ENCODE data around the gene METTL21C.
A peak's percentile ranks its signal among the peaks of the same experiment; 100 is the strongest.

Gene METTL21C

GRCh38 chr13:102708211-102708610, 13.4 kb upstream of the METTL21C start:
- Histone ChIP-seq H3K18ac (ENCODE audit: low read depth in 1 of 2, low read length in 2 of 2) (peak overlapping the region in 1 of 2 experiments; percentile 33), H2BK15ac (ENCODE audit: low read depth, poor library complexity, severe bottlenecking) (no peak overlapping the region), H3K4me1 (ENCODE audit: control insufficient read depth, insufficient read depth, low read depth, low read length) (peaks cover 9% of the 10 kb centered on the region), H4K91ac (ENCODE audit: low read length) (no peak overlapping the region), H2AK5ac (ENCODE audit: low read length, severe bottlenecking) (no peak overlapping the region), H3K79me1 (replicated peaks; ENCODE audit: low read length, poor library complexity, severe bottlenecking) (no peaks in the 10 kb centered on the region), H3K27me3 (ENCODE audit: control insufficient read depth in 1 of 2, insufficient read depth in 1 of 2, low read length in 2 of 2) (no peaks in the 10 kb centered on the region), H4K8ac (ENCODE audit: low read length) (no peak overlapping the region), H3K4me2 (ENCODE audit: low read length, poor library complexity, severe bottlenecking) (no peak overlapping the region), H3K4ac (ENCODE audit: low read depth in 1 of 2, low read length in 2 of 2) (no peak overlapping the region), H3K9me3 (ENCODE audit: control insufficient read depth, low read length) (no peaks in the 10 kb centered on the region), H2AFZ (ENCODE audit: low read depth, low read length) (no peak overlapping the region), H3K14ac (ENCODE audit: low read length in 2 of 2) (no peak overlapping the region), H3K27ac (ENCODE audit: low read length, poor library complexity, severe bottlenecking) (peak overlapping the region; percentile 33), H3K36me3 (ENCODE audit: control insufficient read depth in 1 of 2, insufficient read depth in 2 of 2, low read depth in 1 of 2, low read length in 2 of 2) (no peaks in the 10 kb centered on the region), H2BK120ac (ENCODE audit: low read depth, low read length) (no peak overlapping the region), H2BK12ac (ENCODE audit: low read length in 2 of 2) (no peak overlapping the region), H2BK5ac (ENCODE audit: low read depth, low read length, poor library complexity, severe bottlenecking) (no peak overlapping the region), H3K9ac (ENCODE audit: low read length) (peak overlapping the region; percentile 28), H3K23ac (ENCODE audit: low read length in 2 of 2) (no peak overlapping the region), H3K4me3 (ENCODE audit: insufficient read depth in 1 of 2, low read depth in 1 of 2, low read length in 2 of 2) (no peak overlapping the region)
- 100% methylated on average over 1 of the region's 2 CpGs for WGBS
- DNase-seq, result no peak

GRCh38 chr13:102707467-102707866, 12.6 kb upstream of the METTL21C start:
- no peak overlapping the region for H2AFZ ChIP-seq (ENCODE audit: low read depth, low read length)
- DNase-seq, result peak; percentile 78
- H2BK12ac ChIP-seq (ENCODE audit: low read length in 2 of 2), result no peak overlapping the region
- no peak overlapping the region for H4K8ac ChIP-seq (ENCODE audit: low read length)
- peak overlapping the region; percentile 72 for H3K27ac ChIP-seq (ENCODE audit: low read length, poor library complexity, severe bottlenecking)
- H4K91ac ChIP-seq (ENCODE audit: low read length), result no peak overlapping the region
- no peak overlapping the region for H3K14ac ChIP-seq (ENCODE audit: low read length in 2 of 2)
- 10% methylated on average over 4 of the region's 4 CpGs for WGBS
- no peak overlapping the region for H2BK15ac ChIP-seq (ENCODE audit: low read depth, poor library complexity, severe bottlenecking)
- no peak overlapping the region for H2BK120ac ChIP-seq (ENCODE audit: low read depth, low read length)
- H3K4me2 ChIP-seq (ENCODE audit: low read length, poor library complexity, severe bottlenecking), result no peak overlapping the region
- peaks cover 11% of the 10 kb centered on the region for H3K4me1 ChIP-seq (ENCODE audit: control insufficient read depth, insufficient read depth, low read depth, low read length)
- no peak overlapping the region for H2AK5ac ChIP-seq (ENCODE audit: low read length, severe bottlenecking)
- peak overlapping the region in 1 of 2 experiments; percentile 55 for H3K4me3 ChIP-seq (ENCODE audit: insufficient read depth in 1 of 2, low read depth in 1 of 2, low read length in 2 of 2)
- no peak overlapping the region for H3K23ac ChIP-seq (ENCODE audit: low read length in 2 of 2)
- no peaks in the 10 kb centered on the region for H3K36me3 ChIP-seq (ENCODE audit: control insufficient read depth in 1 of 2, insufficient read depth in 2 of 2, low read depth in 1 of 2, low read length in 2 of 2)
- H3K18ac ChIP-seq (ENCODE audit: low read depth in 1 of 2, low read length in 2 of 2), result no peak overlapping the region
- H3K27me3 ChIP-seq (ENCODE audit: control insufficient read depth in 1 of 2, insufficient read depth in 1 of 2, low read length in 2 of 2), result no peaks in the 10 kb centered on the region
- H3K79me1 ChIP-seq (replicated peaks; ENCODE audit: low read length, poor library complexity, severe bottlenecking), result no peaks in the 10 kb centered on the region
- peak overlapping the region; percentile 34 for H3K9ac ChIP-seq (ENCODE audit: low read length)
- no peaks in the 10 kb centered on the region for H3K9me3 ChIP-seq (ENCODE audit: control insufficient read depth, low read length)
- H3K4ac ChIP-seq (ENCODE audit: low read depth in 1 of 2, low read length in 2 of 2), result no peak overlapping the region
- H2BK5ac ChIP-seq (ENCODE audit: low read depth, low read length, poor library complexity, severe bottlenecking), result no peak overlapping the region

GRCh38 chr13:102704238-102705058, 9.6 kb upstream of the METTL21C start:
- peaks cover 19% of the 10 kb centered on the region for H3K4me1 ChIP-seq (ENCODE audit: control insufficient read depth, insufficient read depth, low read depth, low read length)
- H3K9me3 ChIP-seq (ENCODE audit: control insufficient read depth, low read length), result no peaks in the 10 kb centered on the region
- H3K23ac ChIP-seq (ENCODE audit: low read length in 2 of 2), result no peak overlapping the region
- H3K27ac ChIP-seq (ENCODE audit: low read length, poor library complexity, severe bottlenecking), result peak overlapping the region; percentile 52
- no peak for DNase-seq
- no peak overlapping the region for H4K91ac ChIP-seq (ENCODE audit: low read length)
- peak overlapping the region; percentile 49 for H2AK5ac ChIP-seq (ENCODE audit: low read length, severe bottlenecking)
- no peak overlapping the region for H4K8ac ChIP-seq (ENCODE audit: low read length)
- H3K9ac ChIP-seq (ENCODE audit: low read length), result no peak overlapping the region
- H3K4me3 ChIP-seq (ENCODE audit: insufficient read depth in 1 of 2, low read depth in 1 of 2, low read length in 2 of 2), result no peak overlapping the region
- no peak overlapping the region for H3K18ac ChIP-seq (ENCODE audit: low read depth in 1 of 2, low read length in 2 of 2)
- no peak overlapping the region for H2BK15ac ChIP-seq (ENCODE audit: low read depth, poor library complexity, severe bottlenecking)
- peak overlapping the region; percentile 81 for H2BK5ac ChIP-seq (ENCODE audit: low read depth, low read length, poor library complexity, severe bottlenecking)
- no peak overlapping the region for H2BK12ac ChIP-seq (ENCODE audit: low read length in 2 of 2)
- H2BK120ac ChIP-seq (ENCODE audit: low read depth, low read length), result no peak overlapping the region
- no peaks in the 10 kb centered on the region for H3K79me1 ChIP-seq (replicated peaks; ENCODE audit: low read length, poor library complexity, severe bottlenecking)
- no peak overlapping the region for H3K4me2 ChIP-seq (ENCODE audit: low read length, poor library complexity, severe bottlenecking)
- H3K36me3 ChIP-seq (ENCODE audit: control insufficient read depth in 1 of 2, insufficient read depth in 2 of 2, low read depth in 1 of 2, low read length in 2 of 2), result no peaks in the 10 kb centered on the region
- H3K27me3 ChIP-seq (ENCODE audit: control insufficient read depth in 1 of 2, insufficient read depth in 1 of 2, low read length in 2 of 2), result no peaks in the 10 kb centered on the region
- 84% methylated on average over 6 of the region's 6 CpGs for WGBS
- no peak overlapping the region for H3K4ac ChIP-seq (ENCODE audit: low read depth in 1 of 2, low read length in 2 of 2)
- no peak overlapping the region for H3K14ac ChIP-seq (ENCODE audit: low read length in 2 of 2)
- no peak overlapping the region for H2AFZ ChIP-seq (ENCODE audit: low read depth, low read length)

- no peaks in the 10 kb centered on the region for H3K79me1 ChIP-seq (replicated peaks; ENCODE audit: low read length, poor library complexity, severe bottlenecking)
- no peak overlapping the region for H2BK5ac ChIP-seq (ENCODE audit: low read depth, low read length, poor library complexity, severe bottlenecking)
- H4K91ac ChIP-seq (ENCODE audit: low read length), result no peak overlapping the region
- peak overlapping the region; percentile 54 for H3K9ac ChIP-seq (ENCODE audit: low read length)
- peaks cover 15% of the 10 kb centered on the region for H3K4me1 ChIP-seq (ENCODE audit: control insufficient read depth, insufficient read depth, low read depth, low read length)
- H3K18ac ChIP-seq (ENCODE audit: low read depth in 1 of 2, low read length in 2 of 2), result no peak overlapping the region
- peaks cover 3% of the 10 kb centered on the region for H3K9me3 ChIP-seq (ENCODE audit: control insufficient read depth, low read length)
- H2BK12ac ChIP-seq (ENCODE audit: low read length in 2 of 2), result no peak overlapping the region
- H2AK5ac ChIP-seq (ENCODE audit: low read length, severe bottlenecking), result no peak overlapping the region
- no peak overlapping the region for H3K4me2 ChIP-seq (ENCODE audit: low read length, poor library complexity, severe bottlenecking)
- no peak overlapping the region for H2BK15ac ChIP-seq (ENCODE audit: low read depth, poor library complexity, severe bottlenecking)
- peak overlapping the region; percentile 50 for H3K27ac ChIP-seq (ENCODE audit: low read length, poor library complexity, severe bottlenecking)
- H3K4ac ChIP-seq (ENCODE audit: low read depth in 1 of 2, low read length in 2 of 2), result no peak overlapping the region
- H3K36me3 ChIP-seq (ENCODE audit: control insufficient read depth in 1 of 2, insufficient read depth in 2 of 2, low read depth in 1 of 2, low read length in 2 of 2), result no peaks in the 10 kb centered on the region
- H2BK120ac ChIP-seq (ENCODE audit: low read depth, low read length), result no peak overlapping the region
- H3K23ac ChIP-seq (ENCODE audit: low read length in 2 of 2), result no peak overlapping the region
- no peak for DNase-seq
- H4K8ac ChIP-seq (ENCODE audit: low read length), result no peak overlapping the region
- H2AFZ ChIP-seq (ENCODE audit: low read depth, low read length), result no peak overlapping the region
- H3K4me3 ChIP-seq (ENCODE audit: insufficient read depth in 1 of 2, low read depth in 1 of 2, low read length in 2 of 2), result no peak overlapping the region
- no peak overlapping the region for H3K14ac ChIP-seq (ENCODE audit: low read length in 2 of 2)
- H3K27me3 ChIP-seq (ENCODE audit: control insufficient read depth in 1 of 2, insufficient read depth in 1 of 2, low read length in 2 of 2), result no peaks in the 10 kb centered on the region
Observed at GRCh38 chr13:102703726-102704035, 8.8 kb upstream of the METTL21C start.
